Right lobe of liver (tissue), 4 donors: Measurements from ENCODE around the gene RALB.

Experiments
- CTCF ChIP-seq, 4 donors: fragments of 200-600 bp in 3 of 4; fragments of 450-650 bp in 1 of 4; IDR thresholded peaks; one replicate each; pipeline versions ENCODE4 v1.5.1 to v1.8.0; 2016 to 2022; ENCODE audit warnings: antibody characterized with exemption in 4 of 4, mild to moderate bottlenecking in 2 of 4
- POLR2A ChIP-seq: fragments of 450-650 bp; IDR thresholded peaks from one replicate; pipeline ENCODE4 v1.6.1; 2017; ENCODE audit warnings: antibody characterized with exemption, mild to moderate bottlenecking
- donor health status: DM: no; HTN: no; CAD: no.
- donor health status: DM: no; HTN: no; CAD: no.
- donor health status: DM: no; HTN: yes; CAD: no.

GRCh38 chr2:120204417-120204816 is 48.2 kb upstream of the RALB start:
- TF ChIP-seq POLR2A (no peak), CTCF (IDR thresholded peaks at IDR 0.05) (no peak)
